WTC11 (cell line): ENCODE data around the gene PCGF2. TPM values are rescaled to one million over a fixed set of nuclear protein-coding genes. Genes with fewer than 3 reads are reported as not detected.
A peak's percentile ranks its signal among the peaks of the same experiment; 100 is the strongest.

Experiments
- AFF4 ChIP-seq: sonication (generic); formaldehyde crosslinking; IDR thresholded peaks from 2 replicates; pipeline ENCODE4 v1.8.1; 2023; ENCODE audit warnings: mild to moderate bottlenecking, missing genetic modification reagents, borderline replicate concordance
- ELF4 ChIP-seq: sonication (generic); formaldehyde crosslinking; IDR thresholded peaks from 2 replicates; pipeline ENCODE4 v1.8.1; 2022; ENCODE audit warnings: low read depth, mild to moderate bottlenecking, moderate library complexity, missing genetic modification reagents
- EMX1 ChIP-seq: fragments of 250-450 bp; sonication (Bioruptor Pico); IDR thresholded peaks from 2 replicates; pipeline ENCODE4 v1.8.0; 2021; ENCODE audit warnings: mild to moderate bottlenecking
- ETV6 ChIP-seq: sonication (generic); formaldehyde crosslinking; IDR thresholded peaks from 2 replicates; pipeline ENCODE4 v1.8.1; 2022; ENCODE audit warnings: mild to moderate bottlenecking, missing genetic modification reagents
- GABPB1 ChIP-seq: sonication (generic); formaldehyde crosslinking; IDR thresholded peaks from 2 replicates; pipeline ENCODE4 v1.8.1; 2023; ENCODE audit warnings: mild to moderate bottlenecking, missing genetic modification reagents
- GRHL2 ChIP-seq: fragments of 250-450 bp; sonication (Bioruptor Pico); IDR thresholded peaks from 2 replicates; pipeline ENCODE4 v1.8.0; 2022; ENCODE audit warnings: mild to moderate bottlenecking, moderate library complexity; ENCODE audit not compliant: insufficient replicate concordance, severe bottlenecking
- HMGXB4 ChIP-seq: sonication (generic); formaldehyde crosslinking; IDR thresholded peaks from 2 replicates; pipeline ENCODE4 v1.8.1; 2023; ENCODE audit warnings: mild to moderate bottlenecking, moderate library complexity, missing genetic modification reagents
- JAZF1 ChIP-seq: fragments of 250-450 bp; sonication (Bioruptor Pico); IDR thresholded peaks from 2 replicates; pipeline ENCODE4 v1.9.0; 2021; ENCODE audit warnings: moderate library complexity, mild to moderate bottlenecking, inconsistent platforms
- JUN ChIP-seq: sonication (generic); formaldehyde crosslinking; IDR thresholded peaks from 2 replicates; pipeline ENCODE4 v1.8.0; 2023; ENCODE audit warnings: mild to moderate bottlenecking, missing genetic modification reagents
- MYBL2 ChIP-seq: sonication (generic); formaldehyde crosslinking; IDR thresholded peaks from 2 replicates; pipeline ENCODE4 v1.8.1; 2023; ENCODE audit warnings: mild to moderate bottlenecking, moderate library complexity, missing genetic modification reagents
- NFE2L1 ChIP-seq: sonication (generic); formaldehyde crosslinking; IDR thresholded peaks from 2 replicates; pipeline ENCODE4 v1.8.1; 2023; ENCODE audit warnings: missing genetic modification reagents
- PRDM15 ChIP-seq: sonication (generic); formaldehyde crosslinking; IDR thresholded peaks from 2 replicates; pipeline ENCODE4 v1.8.0; 2022; ENCODE audit warnings: missing genetic modification reagents
- SOX15 ChIP-seq: fragments of 250-450 bp; sonication (Bioruptor Pico); IDR thresholded peaks from 2 replicates; pipeline ENCODE4 v1.9.0; 2021; ENCODE audit warnings: mild to moderate bottlenecking
- SP1 ChIP-seq: sonication (generic); formaldehyde crosslinking; conservative IDR thresholded peaks from 2 replicates; pipeline ENCODE4 v1.8.1; 2022; ENCODE audit warnings: missing genetic modification reagents
- TP53 ChIP-seq: sonication (generic); formaldehyde crosslinking; IDR thresholded peaks from 2 replicates; pipeline ENCODE4 v1.8.1; 2023; ENCODE audit warnings: mild to moderate bottlenecking, missing genetic modification reagents
- ZBTB21 ChIP-seq: sonication (generic); formaldehyde crosslinking; IDR thresholded peaks from 2 replicates; pipeline ENCODE4 v1.8.1; 2023; ENCODE audit warnings: mild to moderate bottlenecking, missing genetic modification reagents, borderline replicate concordance
- ZBTB43 ChIP-seq: sonication (generic); formaldehyde crosslinking; IDR thresholded peaks from 2 replicates; pipeline ENCODE4 v1.8.1; 2023; ENCODE audit warnings: mild to moderate bottlenecking, missing genetic modification reagents
- ZNF121 ChIP-seq: sonication (generic); formaldehyde crosslinking; IDR thresholded peaks from 2 replicates; pipeline ENCODE4 v1.8.0; 2023; ENCODE audit warnings: missing genetic modification reagents
- ZNF138 ChIP-seq: sonication (generic); formaldehyde crosslinking; conservative IDR thresholded peaks from 2 replicates; pipeline ENCODE4 v1.8.1; 2022; ENCODE audit warnings: mild to moderate bottlenecking, moderate library complexity, missing genetic modification reagents
- ZNF281 ChIP-seq: sonication (generic); formaldehyde crosslinking; IDR thresholded peaks from 2 replicates; pipeline ENCODE4 v1.8.0; 2023; ENCODE audit warnings: mild to moderate bottlenecking, missing genetic modification reagents
- ZSCAN18 ChIP-seq: fragments of 250-450 bp; sonication (Bioruptor Pico); IDR thresholded peaks from 2 replicates; pipeline ENCODE4 v2.1.2; 2022; ENCODE audit warnings: mild to moderate bottlenecking, moderate library complexity
- total RNA-seq: library from RNA; stranded (reverse); gene quantifications from 3 replicates; pipeline ENCODE4 v1.2.3, GENCODE V29; 2021

PCGF2 gene
- total RNA-seq, 1 experiment from 2014 or later, result 104 TPM

- TF ChIP-seq TP53 (CRISPR knock-in tag) (peak; percentile 29; the same call in 1 of the 2 replicates), JUN (CRISPR knock-in tag) (no peak), ETV6 (peak; percentile 96), SP1 (CRISPR knock-in tag) (peak; percentile 77), GRHL2 (CRISPR knock-in tag) (no peak), PRDM15 (CRISPR knock-in tag) (peak; percentile 78), ZNF121 (CRISPR knock-in tag) (no peak), SOX15 (CRISPR knock-in tag) (no peak), MYBL2 (CRISPR knock-in tag) (0 out of 2 replicates have a peak, but pooled peaks have one; percentile 35), ZBTB43 (CRISPR knock-in tag) (0 out of 2 replicates have a peak, but pooled peaks have one; percentile 65), NFE2L1 (CRISPR knock-in tag) (peak; percentile 64; the same call in 1 of the 2 replicates), JAZF1 (CRISPR knock-in tag) (no peak), ELF4 (CRISPR knock-in tag) (0 out of 2 replicates have a peak, but pooled peaks have one; percentile 64), HMGXB4 (CRISPR knock-in tag) (peak; percentile 69), ZBTB21 (CRISPR knock-in tag) (peak; percentile 72), EMX1 (CRISPR knock-in tag) (no peak), GABPB1 (CRISPR knock-in tag) (peak; percentile 78; the same call in 1 of the 2 replicates), ZNF281 (CRISPR knock-in tag) (peak; percentile 79; the same call in 1 of the 2 replicates), AFF4 (CRISPR knock-in tag) (peak; percentile 68; the same call in 1 of the 2 replicates), ZSCAN18 (no peak), ZNF138 (CRISPR knock-in tag) (0 out of 2 replicates have a peak, but pooled peaks have one; percentile 30)
Measured at GRCh38 chr17:38749223-38750043, 1.3 kb upstream of the PCGF2 start (continued).
